AG04449 (cell line): ENCODE results near the gene MARCHF10.

Experiments used
- CTCF ChIA-PET: fragments of 350-600 bp; formaldehyde crosslinking; extraction: SDS; loops from one replicate; lab custom pipeline; 2021; ENCODE audit warnings: antibody characterized with exemption; lab: Yijun Ruan, JAX
- POLR2A ChIA-PET: fragments of 400-600, 350-600 bp; formaldehyde crosslinking; extraction: SDS; loops from one replicate; lab custom pipeline; 2020; ENCODE audit warnings: antibody characterized with exemption, inconsistent platforms; lab: Yijun Ruan, JAX
- DNase-seq: peaks from one replicate; pipeline ENCODE4 v3.0.0-alpha.2; 2010; ENCODE audit warnings: low read depth, low spot score
- H3K4me3 ChIP-seq: 2 replicates; pipeline ENCODE4 v1.5.1; 2011; ENCODE audit warnings: low read depth, mild to moderate bottlenecking, control low read depth, low read length
- TF ChIP-seq, protein P1 (sequence below): IDR thresholded peaks from one replicate; pipeline ENCODE4 v1.5.1; 2011; ENCODE audit warnings: mild to moderate bottlenecking, moderate library complexity, low read length, control low read depth, inconsistent platforms; ENCODE audit not compliant: insufficient read depth; ENCODE audit errors: missing control alignments

The MARCHF10 gene

DNA sequence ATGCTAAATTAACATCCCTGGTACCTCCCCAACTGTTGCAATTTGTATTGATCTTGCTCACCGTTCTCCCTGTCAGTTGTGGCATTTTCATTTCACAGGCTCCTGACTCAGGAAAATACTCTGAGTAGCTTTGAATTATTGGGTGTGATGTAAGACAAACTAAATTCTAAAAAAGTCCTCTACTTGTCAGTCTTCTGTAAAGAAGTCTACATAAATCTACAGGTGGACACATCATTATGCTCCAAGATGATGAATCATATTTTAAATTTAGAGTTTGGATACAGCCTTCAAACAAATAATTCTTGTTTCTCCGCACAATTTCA lies 47.2 kb downstream of the MARCHF10 start:
- ChIA-PET CTCF (no interaction called here), POLR2A (no interaction called here)
- no peak for DNase-seq
- TF ChIP-seq, protein P1, sequence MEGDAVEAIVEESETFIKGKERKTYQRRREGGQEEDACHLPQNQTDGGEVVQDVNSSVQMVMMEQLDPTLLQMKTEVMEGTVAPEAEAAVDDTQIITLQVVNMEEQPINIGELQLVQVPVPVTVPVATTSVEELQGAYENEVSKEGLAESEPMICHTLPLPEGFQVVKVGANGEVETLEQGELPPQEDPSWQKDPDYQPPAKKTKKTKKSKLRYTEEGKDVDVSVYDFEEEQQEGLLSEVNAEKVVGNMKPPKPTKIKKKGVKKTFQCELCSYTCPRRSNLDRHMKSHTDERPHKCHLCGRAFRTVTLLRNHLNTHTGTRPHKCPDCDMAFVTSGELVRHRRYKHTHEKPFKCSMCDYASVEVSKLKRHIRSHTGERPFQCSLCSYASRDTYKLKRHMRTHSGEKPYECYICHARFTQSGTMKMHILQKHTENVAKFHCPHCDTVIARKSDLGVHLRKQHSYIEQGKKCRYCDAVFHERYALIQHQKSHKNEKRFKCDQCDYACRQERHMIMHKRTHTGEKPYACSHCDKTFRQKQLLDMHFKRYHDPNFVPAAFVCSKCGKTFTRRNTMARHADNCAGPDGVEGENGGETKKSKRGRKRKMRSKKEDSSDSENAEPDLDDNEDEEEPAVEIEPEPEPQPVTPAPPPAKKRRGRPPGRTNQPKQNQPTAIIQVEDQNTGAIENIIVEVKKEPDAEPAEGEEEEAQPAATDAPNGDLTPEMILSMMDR: no peak
- H3K4me3 ChIP-seq: no peak overlapping the region

DNA sequence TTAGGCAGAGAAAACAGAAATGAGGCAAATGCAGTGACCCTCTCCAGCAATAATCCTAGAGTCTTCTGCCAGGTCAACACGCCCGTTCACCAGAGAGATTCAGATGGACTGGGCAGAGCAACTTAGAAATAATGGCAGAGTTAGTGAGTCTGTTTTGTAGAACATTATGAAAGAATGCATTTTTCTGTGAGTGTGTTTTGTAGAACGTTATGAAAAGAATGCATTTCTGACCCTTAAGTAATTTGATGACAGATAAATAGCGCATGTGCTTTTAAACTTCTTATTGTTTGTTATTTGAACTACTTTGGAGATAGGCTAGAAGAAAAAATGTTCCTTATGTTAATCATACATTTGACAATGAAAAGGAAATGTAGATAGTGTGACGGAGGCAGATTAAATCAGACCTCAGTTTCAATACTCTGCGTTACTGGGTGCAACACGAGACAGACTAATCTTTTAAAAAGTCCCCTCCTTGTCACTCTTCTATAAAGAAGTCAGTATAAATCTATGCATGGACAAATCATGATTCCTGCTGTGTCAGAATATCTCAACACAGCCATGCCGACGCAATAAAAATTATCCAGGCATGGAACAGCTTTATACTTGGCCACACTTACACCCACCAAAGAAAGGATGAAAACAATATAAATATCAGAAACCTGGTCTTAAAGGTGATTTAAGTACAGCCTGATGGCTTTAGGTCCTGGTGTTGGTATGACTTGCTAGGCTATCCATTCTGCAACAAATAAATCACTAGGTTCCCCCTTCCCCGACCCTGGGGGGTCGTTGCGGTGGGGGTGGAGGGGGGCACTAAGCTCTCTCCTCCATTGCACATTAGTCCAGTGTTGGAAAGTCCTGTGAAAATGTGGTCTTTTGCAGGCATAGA lies 47.8 kb downstream of the MARCHF10 start:
- H3K4me3 ChIP-seq: no peak overlapping the region
- POLR2A ChIA-PET: no interaction called here
- TF ChIP-seq, protein P1: no peak
- DNase-seq: peak; percentile 36
- CTCF ChIA-PET: no interaction called here

DNA sequence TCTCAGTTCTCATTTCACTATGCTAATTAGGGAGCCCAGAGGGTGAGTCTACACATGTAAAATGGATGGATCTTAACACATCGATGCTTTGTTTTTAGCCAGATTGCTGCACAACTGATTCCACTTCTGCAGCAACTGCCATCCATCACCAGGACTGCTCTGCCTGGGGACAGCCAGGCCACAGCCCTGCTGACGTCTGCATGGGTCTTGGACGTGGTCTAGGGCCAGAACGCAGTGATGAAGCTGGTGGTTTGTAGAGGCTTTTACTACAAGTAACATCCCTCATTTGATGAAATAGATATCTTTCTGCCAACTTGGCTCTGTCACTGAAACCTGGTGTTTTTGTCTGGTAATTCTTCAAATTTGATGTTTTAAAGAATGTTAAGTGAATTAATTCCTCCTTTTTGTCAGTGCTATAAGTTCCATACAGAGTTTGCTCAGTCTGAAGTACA lies 50.6 kb downstream of the MARCHF10 start:
- CTCF ChIA-PET: no interaction called here
- DNase-seq: no peak
- H3K4me3 ChIP-seq: no peak overlapping the region
- TF ChIP-seq, protein P1: no peak
- POLR2A ChIA-PET: no interaction called here

DNA sequence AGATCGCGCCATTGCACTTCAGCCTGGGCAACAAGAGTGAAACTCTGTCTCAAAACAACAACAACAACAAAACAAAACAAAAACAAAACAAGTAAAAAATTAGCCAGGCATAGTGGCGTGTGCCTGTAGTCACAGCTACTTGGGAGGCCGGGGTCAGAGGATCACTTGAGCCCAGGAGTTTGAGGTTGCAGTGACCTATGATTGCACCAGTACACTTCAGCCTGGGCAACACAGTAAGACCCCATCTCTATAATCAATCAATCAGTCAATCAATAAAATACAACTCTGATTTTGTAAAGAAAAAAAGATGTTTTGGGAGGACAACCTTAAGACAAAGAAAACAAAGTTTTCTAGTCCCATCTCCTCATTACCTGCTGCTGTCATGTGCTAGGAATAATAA lies 51.9 kb downstream of the MARCHF10 start:
- ChIA-PET CTCF (no interaction called here), POLR2A (no interaction called here)
- TF ChIP-seq, protein P1: no peak
- H3K4me3 ChIP-seq: no peak overlapping the region
- no peak for DNase-seq

DNA sequence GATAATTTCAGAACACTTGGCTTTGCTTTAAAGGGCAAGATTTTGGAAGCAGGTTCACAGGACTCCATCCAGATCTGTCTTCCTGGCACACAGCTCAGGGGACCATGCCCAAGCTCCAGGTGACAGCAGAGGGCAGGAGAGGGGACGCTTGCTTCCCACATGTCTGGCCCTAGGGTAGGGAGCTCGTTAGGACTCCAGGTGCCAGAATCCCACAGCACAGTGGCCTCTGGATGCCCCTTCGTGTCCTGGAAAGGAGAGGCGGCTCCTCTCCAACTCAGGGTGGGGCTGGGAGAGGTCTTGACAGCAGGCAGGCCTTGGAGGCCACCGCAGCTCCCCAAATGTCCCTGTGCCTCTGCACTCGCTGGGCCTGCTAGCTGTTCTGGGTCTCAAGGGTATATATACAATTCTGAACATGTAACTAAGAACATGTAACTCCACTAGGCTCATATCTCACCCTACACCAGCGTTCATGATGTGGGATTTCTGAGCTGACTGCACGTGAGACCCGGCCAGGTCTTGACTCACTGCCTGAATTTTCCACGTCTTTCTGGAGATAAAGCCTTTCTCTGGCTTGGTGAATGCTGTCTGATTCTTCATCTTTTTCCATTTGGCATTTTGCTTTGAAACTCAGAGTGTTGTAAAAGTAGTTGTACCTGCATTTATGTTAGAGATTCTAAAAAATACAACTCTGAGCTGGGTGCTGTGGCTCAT lies 52.8 kb downstream of the MARCHF10 start:
- H3K4me3 ChIP-seq: no peak overlapping the region
- CTCF ChIA-PET: no interaction called here
- TF ChIP-seq, protein P1: no peak
- DNase-seq: no peak
- POLR2A ChIA-PET: no interaction called here

DNA sequence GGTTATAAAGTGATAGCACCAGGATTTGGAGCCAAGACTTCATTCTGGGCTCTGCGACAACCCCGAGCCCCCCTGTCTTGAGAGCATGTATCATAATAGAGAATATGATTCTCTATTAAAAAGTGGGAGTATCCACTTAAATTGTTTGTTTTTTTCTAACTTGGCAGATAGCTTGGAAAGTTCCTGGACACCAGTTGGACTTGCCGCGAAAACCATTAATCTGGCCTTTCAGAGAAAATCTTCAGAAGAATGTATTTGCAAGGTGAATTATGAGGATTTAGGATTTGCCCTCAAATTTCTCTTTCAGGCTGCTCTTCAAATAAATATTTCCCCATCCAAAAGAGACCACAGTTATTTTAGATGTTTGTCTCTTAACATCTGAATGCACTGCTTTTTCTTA lies 53.5 kb downstream of the MARCHF10 start:
- no peak for DNase-seq
- TF ChIP-seq, protein P1: no peak
- CTCF ChIA-PET: no interaction called here
- POLR2A ChIA-PET: no interaction called here
- H3K4me3 ChIP-seq: no peak overlapping the region
